GM21717 (cell line): Measurements from ENCODE around the gene BMAL1.

Experiments used
- ATAC-seq: cut with Tn5 transposase; IDR thresholded peaks from one replicate; pipeline ENCODE4 v1.9.1; 2021; ENCODE audit warnings: mild to moderate bottlenecking, moderate library complexity; ENCODE audit not compliant: unreplicated experiment

The BMAL1 gene

GRCh38 chr11:13260963-13261588 lies 16.5 kb upstream of the BMAL1 start:
- no peak for ATAC-seq

- no peak for ATAC-seq
These were observed 16.0 kb upstream of the BMAL1 start for GRCh38 chr11:13261591-13262061.

- ATAC-seq = no peak
These were observed 15.5 kb upstream of the BMAL1 start for GRCh38 chr11:13262096-13262495.

DNA sequence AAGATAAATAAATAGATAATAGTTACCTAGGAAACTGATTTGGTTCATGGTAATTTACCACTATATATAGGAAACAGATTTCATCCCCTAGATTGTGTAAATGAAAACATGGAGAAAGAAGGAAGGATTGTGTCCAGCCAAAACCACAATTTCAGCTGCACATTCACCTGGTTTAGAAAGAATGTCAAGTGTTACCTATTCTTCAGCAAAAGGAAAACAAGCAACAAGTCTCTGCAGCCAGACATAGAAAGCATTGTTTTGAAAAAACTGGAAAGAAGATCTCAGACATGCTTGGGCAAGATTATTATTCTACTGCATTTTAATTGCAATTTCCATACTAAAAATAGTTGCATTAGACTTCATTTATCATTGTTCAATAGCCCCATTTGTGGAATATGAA lies 8.8 kb upstream of the BMAL1 start:
- no peak for ATAC-seq

- ATAC-seq = no peak
These were observed 7.8 kb upstream of the BMAL1 start for GRCh38 chr11:13269775-13270174.

GRCh38 chr11:13271060-13271693 lies 6.4 kb upstream of the BMAL1 start:
- ATAC-seq = no peak

DNA sequence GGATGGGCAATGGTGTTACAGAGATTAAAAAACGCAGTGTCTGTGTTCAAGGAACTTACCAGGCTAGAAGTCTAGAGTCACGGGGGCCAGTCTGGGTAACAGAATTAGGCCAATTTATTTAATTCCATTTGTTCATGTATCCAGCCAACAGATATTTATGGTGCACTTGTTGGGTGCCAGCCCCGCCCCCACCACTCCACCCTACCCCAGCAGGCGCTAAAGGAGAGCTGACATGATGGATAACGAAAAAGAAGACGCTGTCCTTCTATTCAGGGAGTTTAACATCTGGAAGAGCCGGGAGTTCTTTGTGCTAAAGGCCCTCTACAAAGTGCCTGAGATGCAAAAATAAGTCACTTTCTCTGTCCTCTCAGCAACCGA lies 1.1 kb upstream of the BMAL1 start:
- no peak for ATAC-seq

- ATAC-seq = peak; percentile 87
These were observed 490 bp upstream of the BMAL1 start for GRCh38 chr11:13276832-13277767.

- ATAC-seq = no peak
These were observed 1.3 kb downstream of the BMAL1 start for GRCh38 chr11:13278609-13279486.

DNA sequence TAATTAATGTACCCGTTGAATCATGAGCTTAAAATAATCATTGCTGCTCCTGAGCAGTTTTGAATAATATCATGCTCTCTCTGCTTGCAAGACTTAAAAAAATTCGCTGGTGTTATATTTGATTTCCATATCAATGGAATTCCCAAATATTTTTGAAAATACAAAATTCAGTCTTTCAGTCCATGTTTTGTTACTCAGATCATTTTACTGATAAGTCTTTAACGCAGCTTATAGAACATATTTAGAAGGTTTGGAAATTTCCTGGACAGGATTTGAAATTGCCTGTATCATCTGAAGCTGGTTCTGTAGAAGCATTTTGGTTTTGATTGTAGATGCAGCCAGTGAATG lies 1.9 kb downstream of the BMAL1 start:
- no peak for ATAC-seq

- ATAC-seq = no peak
These were observed 2.6 kb downstream of the BMAL1 start for GRCh38 chr11:13280092-13280722.

DNA sequence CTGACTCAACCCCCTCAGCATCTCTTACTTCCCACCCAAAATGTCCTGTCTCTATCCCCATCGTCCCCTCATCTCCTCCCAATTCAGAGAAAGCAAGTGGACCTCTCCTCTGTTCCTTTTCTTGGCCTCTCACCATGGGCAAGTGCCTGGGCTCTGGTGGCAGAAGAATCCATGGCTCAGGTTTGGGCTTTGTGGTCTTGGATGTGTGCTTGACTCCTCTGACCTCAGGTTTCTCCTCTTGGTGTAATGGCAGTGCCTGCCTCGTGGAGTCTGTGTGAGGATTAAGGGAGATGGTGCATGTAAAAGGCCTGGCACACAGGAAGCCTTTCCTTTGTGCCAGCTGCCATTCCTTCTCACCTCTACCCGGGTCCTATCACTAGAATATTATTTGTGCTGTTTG lies 3.2 kb downstream of the BMAL1 start:
- ATAC-seq = no peak

GRCh38 chr11:13283636-13284035 lies 6.0 kb downstream of the BMAL1 start:
- no peak for ATAC-seq

GRCh38 chr11:13284776-13285588 lies 7.4 kb downstream of the BMAL1 start:
- no peak for ATAC-seq

GRCh38 chr11:13286279-13286821 lies 8.8 kb downstream of the BMAL1 start:
- no peak for ATAC-seq

- no peak for ATAC-seq
These were observed 9.4 kb downstream of the BMAL1 start for GRCh38 chr11:13287036-13287435.

GRCh38 chr11:13287681-13288080 lies 10.1 kb downstream of the BMAL1 start:
- no peak for ATAC-seq

DNA sequence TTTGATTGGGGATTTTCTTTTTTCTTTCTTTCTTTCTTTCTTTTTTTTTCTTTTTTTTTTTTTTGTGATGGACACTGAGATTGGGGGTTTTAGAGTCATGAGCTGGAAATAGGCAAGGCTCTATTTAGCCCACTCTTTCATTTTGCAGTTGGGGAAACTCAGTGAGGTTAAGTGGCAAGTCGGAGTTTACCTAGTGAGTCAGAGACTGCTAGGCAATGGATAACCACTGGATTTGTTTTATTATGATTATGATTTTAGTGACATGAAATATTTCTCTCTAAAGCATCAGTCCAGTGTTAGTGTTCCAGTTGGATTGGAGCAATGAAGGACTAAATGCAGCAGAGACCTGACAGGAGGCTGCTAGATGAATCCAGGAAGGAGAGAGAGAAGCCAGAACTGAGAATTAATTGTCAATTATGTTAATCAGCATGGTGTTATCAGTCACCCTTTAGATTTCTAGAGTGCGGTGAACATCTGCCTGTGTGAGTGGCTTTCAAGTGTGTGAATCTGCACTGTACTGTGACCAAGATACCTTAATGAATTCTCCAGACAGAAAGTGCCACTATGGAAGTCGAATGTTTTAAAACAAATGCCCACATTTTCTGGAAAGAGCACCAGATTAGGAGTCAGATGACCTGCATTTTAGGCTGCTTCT lies 10.9 kb downstream of the BMAL1 start:
- ATAC-seq = no peak

DNA sequence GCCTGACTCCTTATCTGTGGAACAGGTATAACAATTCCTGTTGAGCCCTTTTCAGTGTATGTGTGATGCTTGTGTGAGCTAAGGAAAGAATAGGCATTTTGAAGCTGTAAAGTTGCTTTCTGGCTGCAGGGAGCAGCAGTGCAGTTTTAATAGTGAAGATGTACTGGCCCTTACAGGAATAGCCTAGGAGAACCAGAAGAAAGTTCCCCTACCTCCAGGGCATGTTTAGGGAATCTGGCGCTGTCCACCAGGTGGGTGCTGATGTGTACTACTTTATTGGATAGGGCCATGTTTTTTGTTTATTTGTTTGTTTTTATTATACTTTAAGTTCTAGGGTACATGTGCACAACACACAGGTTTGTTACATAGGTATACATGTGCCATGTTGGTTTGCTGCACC lies 11.5 kb downstream of the BMAL1 start:
- no peak for ATAC-seq
